GM18499 (cell line): ENCODE data around the gene STARD9.
"Not testable (repeated sequence)": the region's sequence is repeated elsewhere in the genome, so short reads cannot be mapped to it uniquely, and the experiment has no call there.

Experiments used
- ATAC-seq: cut with Tn5 transposase; IDR thresholded peaks from one replicate; pipeline ENCODE4 v1.9.1; 2021; ENCODE audit warnings: moderate number of reproducible peaks; ENCODE audit not compliant: insufficient read depth, unreplicated experiment

STARD9 gene

GRCh38 chr15:42621386-42621785 lies 46.0 kb downstream of the STARD9 start:
- no peak for ATAC-seq

- no peak for ATAC-seq
Observed at GRCh38 chr15:42621996-42622925, 46.9 kb downstream of the STARD9 start.

GRCh38 chr15:42623951-42624350 lies 48.5 kb downstream of the STARD9 start:
- ATAC-seq: no peak

GRCh38 chr15:42627485-42627884 lies 52.1 kb downstream of the STARD9 start:
- no peak for ATAC-seq

GRCh38 chr15:42628761-42629160 lies 53.4 kb downstream of the STARD9 start:
- ATAC-seq: no peak

- ATAC-seq: no peak
Observed at GRCh38 chr15:42632105-42632675, 56.8 kb downstream of the STARD9 start.

- no peak for ATAC-seq
Observed at GRCh38 chr15:42640109-42640508, 64.7 kb downstream of the STARD9 start.

- ATAC-seq: no peak
Observed at GRCh38 chr15:42650208-42651066, 75.0 kb downstream of the STARD9 start.

GRCh38 chr15:42665827-42666226 lies 90.4 kb downstream of the STARD9 start:
- ATAC-seq: no peak

- ATAC-seq: no peak
Observed at GRCh38 chr15:42667855-42668254, 92.4 kb downstream of the STARD9 start.

GRCh38 chr15:42670451-42670850 lies 95.0 kb downstream of the STARD9 start:
- no peak for ATAC-seq

GRCh38 chr15:42672444-42672843 lies 97.0 kb downstream of the STARD9 start:
- ATAC-seq: no peak

GRCh38 chr15:42674472-42674871 lies 99.1 kb downstream of the STARD9 start:
- no peak for ATAC-seq

GRCh38 chr15:42675021-42675420 lies 99.6 kb downstream of the STARD9 start:
- no peak for ATAC-seq

GRCh38 chr15:42679285-42680141 lies 104.1 kb downstream of the STARD9 start:
- ATAC-seq: no peak

- ATAC-seq: not testable (repeated sequence)
Observed at GRCh38 chr15:42680142-42680482, 104.7 kb downstream of the STARD9 start.

- ATAC-seq: no peak
Observed at GRCh38 chr15:42681119-42681518, 105.7 kb downstream of the STARD9 start.

GRCh38 chr15:42686281-42686680 lies 110.9 kb downstream of the STARD9 start:
- ATAC-seq: no peak

- ATAC-seq: no peak
Observed at GRCh38 chr15:42687740-42688139, 112.3 kb downstream of the STARD9 start.

GRCh38 chr15:42688301-42688700 lies 112.9 kb downstream of the STARD9 start:
- no peak for ATAC-seq
